WI38 (cell line): ENCODE results near the gene SPTLC2.
"Not testable (repeated sequence)": the region's sequence is repeated elsewhere in the genome, so short reads cannot be mapped to it uniquely, and the experiment has no call there.

Experiments
- H3K4me3 ChIP-seq: 2 replicates; pipeline ENCODE4 v1.5.1; 2011; ENCODE audit warnings: low read depth, mild to moderate bottlenecking, control low read depth, low read length
- CTCF ChIP-seq: IDR thresholded peaks from 2 replicates; pipeline ENCODE4 v1.5.1; 2012; ENCODE audit warnings: low read depth, mild to moderate bottlenecking, control low read depth, low read length

Gene SPTLC2

DNA sequence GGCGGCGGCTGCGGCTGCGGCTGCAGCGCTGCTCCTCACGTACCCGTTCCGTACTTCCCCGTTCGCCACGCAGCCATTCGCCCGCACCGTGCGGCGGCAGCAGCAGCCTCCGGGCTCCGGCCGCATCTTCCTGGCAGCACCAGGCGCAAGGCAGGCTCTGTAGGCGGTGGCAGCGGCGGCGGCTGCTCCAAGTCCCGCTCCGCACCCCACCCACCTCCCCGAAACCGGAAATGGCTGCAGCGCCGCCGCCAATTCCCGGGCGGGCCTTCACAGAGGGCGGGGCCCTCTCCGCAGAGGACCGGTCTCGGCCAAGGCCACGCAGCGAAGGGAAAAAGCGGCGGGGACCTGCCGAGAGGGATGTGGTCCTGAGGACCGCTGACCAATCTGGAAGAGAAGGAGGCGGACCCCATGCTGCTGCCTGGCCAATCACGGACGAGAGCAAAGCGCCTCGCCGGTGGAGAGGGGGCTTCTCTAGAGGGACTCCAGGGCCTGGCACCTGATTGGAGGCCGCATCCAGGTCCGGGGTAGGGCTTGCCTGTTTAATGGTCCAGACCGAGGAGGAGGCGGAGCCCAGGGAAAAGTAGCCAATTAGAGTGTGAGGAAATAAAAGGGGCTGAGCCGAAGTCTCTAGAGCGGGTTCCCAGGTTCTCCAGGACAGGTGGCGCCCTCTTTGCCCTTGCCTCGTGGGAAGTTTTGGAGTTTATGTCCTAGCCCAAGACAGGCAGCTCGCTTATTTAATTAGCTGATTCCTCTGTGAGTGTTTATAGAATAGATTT is at the start of gene SPTLC2:
Gene SPTLC2, minus strand, starts transcription at position 184 of the 776 bp plus-strand sequence. Its CDS starts 58 bp downstream, at position 126.
- peak within 1 kb of the TSS; percentile 97 for H3K4me3 ChIP-seq
- no peak for TF ChIP-seq CTCF

DNA sequence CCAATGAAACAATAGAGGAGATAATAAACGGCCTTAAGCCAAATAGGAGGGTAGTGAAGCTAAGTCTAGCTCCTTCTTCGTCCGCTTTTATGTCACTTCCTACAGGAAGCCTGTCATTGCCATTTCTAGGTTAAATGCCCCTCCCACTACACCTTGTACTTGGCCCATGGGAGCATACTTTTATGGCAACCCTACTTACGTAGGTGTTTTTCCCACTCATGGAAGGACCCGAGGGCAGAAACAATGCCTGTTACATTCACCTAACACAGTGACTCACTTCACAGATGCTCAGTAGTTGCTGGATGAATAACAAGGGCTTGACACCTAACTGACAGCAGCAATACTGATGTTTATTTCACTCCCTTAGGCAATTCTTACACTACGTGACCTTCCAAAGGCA is 46.9 kb upstream of the SPTLC2 start:
- no peak for TF ChIP-seq CTCF
- H3K4me3 ChIP-seq: no peak overlapping the region

DNA sequence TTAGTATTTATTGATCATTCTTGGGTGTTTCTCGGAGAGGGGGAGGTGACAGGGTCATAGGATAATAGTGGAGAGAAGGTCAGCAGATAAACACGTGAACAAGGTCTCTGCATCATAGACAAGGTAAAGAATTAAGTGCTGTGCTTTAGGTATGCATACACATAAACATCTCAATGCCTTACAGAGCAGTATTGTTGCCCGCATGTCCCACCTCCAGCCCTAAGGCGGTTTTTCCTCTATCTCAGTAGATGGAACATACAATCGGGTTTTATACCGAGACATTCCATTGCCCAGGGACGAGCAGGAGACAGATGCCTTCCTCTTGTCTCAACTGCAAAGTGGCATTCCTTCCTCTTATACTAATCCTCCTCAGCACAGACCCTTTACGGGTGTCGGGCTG is 45.1 kb upstream of the SPTLC2 start:
- not testable (repeated sequence) for H3K4me3 ChIP-seq

DNA sequence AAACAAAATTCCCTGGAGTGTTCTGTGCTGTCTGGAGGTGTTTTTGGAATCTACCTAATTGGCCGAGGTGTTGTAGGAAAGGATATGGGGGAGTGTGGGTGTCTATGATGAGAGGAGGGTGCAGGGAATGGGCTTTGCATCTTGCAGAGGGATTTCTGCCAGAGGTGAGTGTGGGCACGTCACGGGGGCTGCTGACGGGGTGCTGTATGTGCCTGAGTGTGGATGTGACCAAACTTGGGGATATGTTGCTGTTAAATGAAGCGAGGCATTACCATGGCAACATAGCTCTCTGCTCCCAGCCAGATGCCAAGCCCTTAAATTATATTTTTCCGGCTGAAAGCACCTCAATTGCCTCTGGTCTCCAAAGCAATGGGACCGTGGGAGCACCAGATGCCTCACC is 44.3 kb upstream of the SPTLC2 start:
- H3K4me3 ChIP-seq: no peak overlapping the region
- TF ChIP-seq CTCF: no peak

- no peak for TF ChIP-seq CTCF
- H3K4me3 ChIP-seq: no peak overlapping the region
Measured at GRCh38 chr14:77659831-77660230, 43.4 kb upstream of the SPTLC2 start.

- no peak for TF ChIP-seq CTCF
- no peak overlapping the region for H3K4me3 ChIP-seq
Measured at GRCh38 chr14:77657280-77657679, 40.8 kb upstream of the SPTLC2 start.

GRCh38 chr14:77654001-77654441 is 37.6 kb upstream of the SPTLC2 start:
- H3K4me3 ChIP-seq: no peak overlapping the region
- no peak for TF ChIP-seq CTCF

- TF ChIP-seq CTCF: no peak
- H3K4me3 ChIP-seq: no peak overlapping the region
Measured at GRCh38 chr14:77649326-77649725, 32.9 kb upstream of the SPTLC2 start.
